K562 (cell line): ENCODE results near the gene TSC22D2. TPM values are rescaled to one million over a fixed set of nuclear protein-coding genes. Genes with fewer than 3 reads are reported as not detected.

Experiments
- DACH1 ChIP-seq: fragments of 450-650 bp; IDR thresholded peaks from 2 replicates; pipeline ENCODE4 v1.6.1; 2018; ENCODE audit not compliant: partially characterized antibody
- EP300 ChIP-seq: IDR thresholded peaks from 2 replicates; pipeline ENCODE4 v1.6.1; 2012; ENCODE audit warnings: low read length, improper control_type of control experiment
- GABPB1 ChIP-seq: sonication (generic); formaldehyde crosslinking; IDR thresholded peaks from 2 replicates; pipeline ENCODE4 v1.8.0; 2022; ENCODE audit warnings: mild to moderate bottlenecking, missing genetic modification reagents
- KDM4B ChIP-seq, 2 experiments: fragments of 450-650 bp in 1 of 2; sonication (generic) in 1 of 2; IDR thresholded peaks; 2 replicates each; pipeline ENCODE4 v1.6.1; 2016 to 2017; ENCODE audit warnings: borderline replicate concordance in 2 of 2, antibody characterized with exemption in 1 of 2, low read depth in 1 of 2, mild to moderate bottlenecking in 1 of 2
- MAX ChIP-seq: sonication (generic); formaldehyde crosslinking; IDR thresholded peaks from 2 replicates; pipeline ENCODE4 v1.9.0; 2022; ENCODE audit warnings: mild to moderate bottlenecking, missing genetic modification reagents
- MAZ ChIP-seq, 2 experiments: fragments of 450-650 bp in 1 of 2; sonication (generic) in 1 of 2; formaldehyde crosslinking; IDR thresholded peaks in 1 of 2; conservative IDR thresholded peaks in 1 of 2; 2 replicates each; pipeline versions ENCODE4 v1.4.0 to v1.5.0; 2020; ENCODE audit warnings: mild to moderate bottlenecking in 1 of 2, missing genetic modification reagents in 1 of 2
- NR2C1 ChIP-seq, 2 experiments: fragments of 450-650 bp; IDR thresholded peaks; 2 replicates each; pipeline ENCODE4 v1.6.1; 2017; ENCODE audit warnings: mild to moderate bottlenecking in 2 of 2, antibody characterized with exemption in 1 of 2, inconsistent platforms in 1 of 2, missing compliant biosample characterization in 1 of 2, missing genetic modification characterization in 1 of 2
- NR3C1 ChIP-seq: sonication (generic); formaldehyde crosslinking; IDR thresholded peaks from 2 replicates; pipeline ENCODE4 v1.8.1; 2022; ENCODE audit warnings: missing genetic modification reagents
- PRMT5 ChIP-seq: sonication (generic); formaldehyde crosslinking; IDR thresholded peaks from 2 replicates; pipeline ENCODE4 v1.5.0; 2020; ENCODE audit warnings: missing genetic modification reagents
- RAD21 ChIP-seq, 2 experiments: fragments of 250-450 bp in 1 of 2; fragments of 450-650 bp in 1 of 2; sonication (Bioruptor Pico) in 1 of 2; formaldehyde crosslinking in 1 of 2; IDR thresholded peaks in 1 of 2; conservative IDR thresholded peaks in 1 of 2; 2 replicates each; pipeline versions ENCODE4 v1.4.0 to v1.8.0; 2020 to 2022; ENCODE audit warnings: mild to moderate bottlenecking in 2 of 2, moderate library complexity in 1 of 2
- SIX5 ChIP-seq, 2 experiments: IDR thresholded peaks; 2 replicates each; pipeline ENCODE4 v1.6.1; 2011; ENCODE audit warnings: low read length in 2 of 2, borderline replicate concordance in 1 of 2, low read depth in 1 of 2, mild to moderate bottlenecking in 1 of 2, moderate library complexity in 1 of 2; ENCODE audit not compliant: insufficient read depth in 1 of 2
- TCF3 ChIP-seq: sonication (generic); formaldehyde crosslinking; IDR thresholded peaks from 2 replicates; pipeline ENCODE4 v1.4.0; 2020; ENCODE audit warnings: mild to moderate bottlenecking, missing genetic modification reagents
- polyA plus RNA-seq, 8 experiments: library from polyadenylated mRNA; depleted of rRNA in 4 of 8; stranded (reverse) in 5 of 8; unstranded in 3 of 8; fragments of >200 nt; fragmentation: Nextera tagmentation in 2 of 8; fragmentation: Illumina TruSeq in 1 of 8; extraction: Ambion mirVana in 2 of 8; extraction: Trizol in 1 of 8; gene quantifications; 2 replicates each; pipeline versions ENCODE4 v1.2.1 to v1.2.3, GENCODE V29; 2011 to 2014; ENCODE audit warnings: inconsistent platforms in 1 of 8, missing spikeins in 1 of 8
- total RNA-seq, 7 experiments: library from RNA; depleted of rRNA in 6 of 7; stranded (reverse); fragments of >200 nt in 6 of 7; fragmentation: Illumina TruSeq in 2 of 7; extraction: Trizol in 2 of 7; gene quantifications; 2 replicates each; pipeline versions ENCODE4 v1.2.1 to v1.2.3, GENCODE V29; 2011 to 2021; ENCODE audit warnings: low replicate concordance in 1 of 7
- TF ChIP-seq, protein P1 (sequence below): sonication (generic); formaldehyde crosslinking; IDR thresholded peaks from 2 replicates; pipeline ENCODE4 v1.8.1; 2023; ENCODE audit warnings: mild to moderate bottlenecking, missing genetic modification reagents, moderate library complexity

TSC22D2 gene
- total and polyA plus RNA-seq, 9 of the 15 experiments (the other 6 are each of a cell fraction or from before 2014, with no cell fraction given) = 5.5 to 44.0 (median 19.3) TPM

DNA sequence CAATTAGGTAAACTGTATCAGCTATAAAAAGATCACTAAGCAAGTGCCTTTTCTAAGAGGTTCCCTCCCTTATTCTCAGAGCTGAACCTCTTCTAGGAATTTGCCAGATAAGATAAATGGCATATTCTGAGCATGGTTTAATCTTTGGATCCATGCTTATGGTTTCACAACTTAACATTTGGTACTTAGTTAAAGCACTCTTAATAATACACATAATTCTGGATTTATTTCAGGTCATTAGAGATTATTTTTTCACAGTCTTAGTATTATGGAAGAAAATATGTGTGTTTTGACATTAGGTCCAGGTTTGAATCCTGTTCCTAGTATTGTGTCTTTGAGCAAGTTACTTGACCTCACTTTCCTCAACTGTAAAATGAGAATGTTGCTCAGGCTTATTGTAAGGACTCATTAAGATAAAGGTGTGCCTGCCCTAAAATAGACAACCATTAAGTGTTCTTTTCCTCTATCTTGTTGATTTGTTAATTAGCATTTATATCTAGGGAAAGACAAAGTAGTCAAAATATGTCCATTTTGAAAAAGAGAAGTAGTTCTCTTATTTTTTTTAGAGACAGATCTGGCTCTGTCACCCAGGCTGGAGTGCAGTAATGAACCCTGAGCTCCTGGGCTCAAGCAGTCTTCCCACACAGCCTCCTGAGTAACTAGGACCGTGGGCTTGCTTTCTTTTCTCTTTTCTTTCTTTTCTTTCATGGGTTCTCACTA, 43.4 kb downstream of the TSC22D2 start (continued):
- TF ChIP-seq, protein P1, sequence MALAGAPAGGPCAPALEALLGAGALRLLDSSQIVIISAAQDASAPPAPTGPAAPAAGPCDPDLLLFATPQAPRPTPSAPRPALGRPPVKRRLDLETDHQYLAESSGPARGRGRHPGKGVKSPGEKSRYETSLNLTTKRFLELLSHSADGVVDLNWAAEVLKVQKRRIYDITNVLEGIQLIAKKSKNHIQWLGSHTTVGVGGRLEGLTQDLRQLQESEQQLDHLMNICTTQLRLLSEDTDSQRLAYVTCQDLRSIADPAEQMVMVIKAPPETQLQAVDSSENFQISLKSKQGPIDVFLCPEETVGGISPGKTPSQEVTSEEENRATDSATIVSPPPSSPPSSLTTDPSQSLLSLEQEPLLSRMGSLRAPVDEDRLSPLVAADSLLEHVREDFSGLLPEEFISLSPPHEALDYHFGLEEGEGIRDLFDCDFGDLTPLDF (CRISPR knock-in tag) = no peak
- TF ChIP-seq RAD21 (CRISPR knock-in tag; conservative IDR thresholded peaks at IDR 0.05 in 1 of 2, IDR thresholded peaks at IDR 0.05 in 1 of 2) (peak in 1 of 2 experiments; percentile 14; a peak in 1 of 4 replicates), EP300 (peak; percentile 97), SIX5 (IDR thresholded peaks at IDR 0.05; ENCODE audit: borderline replicate concordance in 1 of 2, insufficient read depth in 1 of 2, low read depth in 1 of 2, low read length in 2 of 2) (peak in 1 of 2 experiments; percentile 23; a peak in 1 of 4 replicates), NR3C1 (CRISPR knock-in tag) (no peak), MAX (no peak), TCF3 (CRISPR knock-in tag) (peak; percentile 83), GABPB1 (CRISPR knock-in tag) (no peak), PRMT5 (CRISPR knock-in tag) (no peak), NR2C1 (IDR thresholded peaks at IDR 0.05) (no peak), NR2C1 (tag; IDR thresholded peaks at IDR 0.05) (peak; percentile 7; the same call in 1 of the 2 replicates), MAZ (CRISPR knock-in tag; conservative IDR thresholded peaks at IDR 0.05 in 1 of 2, IDR thresholded peaks at IDR 0.05 in 1 of 2) (peak in 1 of 2 experiments; percentile 46; a peak in 1 of 4 replicates), KDM4B (IDR thresholded peaks at IDR 0.05; ENCODE audit: borderline replicate concordance in 2 of 2, low read depth in 1 of 2) (no peak), DACH1 (peak; percentile 93)
